ENCODE results near the gene GABRE.

Gene GABRE

GRCh38 chrX:151974336-151975227 is at the start of gene GABRE:
TSS of gene GABRE (minus strand) at chrX:151974676. CDS start at chrX:151974625, 51 bp downstream.
- Histone ChIP-seq H3K27ac (ENCODE audit: low read length) (no peak within 1 kb of the TSS), H3K4me3 (ENCODE audit: low read length) (peak within 1 kb of the TSS; percentile 50; the same call in 1 of the 2 replicates), H3K27me3 (ENCODE audit: control insufficient read depth, insufficient read depth, low read length) (peaks cover 4% of the 10 kb centered on the region; the same call in 1 of the 2 replicates), H3K4me1 (ENCODE audit: control insufficient read depth, insufficient read depth, low read length) (peaks cover 2% of the 10 kb centered on the region; the same call in 1 of the 2 replicates), H3K36me3 (ENCODE audit: control insufficient read depth, insufficient read depth, low read length) (no peaks in the 10 kb centered on the region), H3K9me3 (ENCODE audit: control insufficient read depth, insufficient read depth, low read length) (no peaks in the 10 kb centered on the region)
- no peak for DNase-seq (ENCODE audit: low read depth, low spot score)
- WGBS (ENCODE audit: insufficient coverage, insufficient read length): no CpG with 5 or more reads among the region's 90 CpGs

GRCh38 chrX:152020888-152021287 is 46.4 kb upstream of the GABRE start:
- Histone ChIP-seq H3K4me1 (ENCODE audit: control insufficient read depth, insufficient read depth, low read length) (no peaks in the 10 kb centered on the region), H3K27ac (ENCODE audit: low read length) (no peak overlapping the region), H3K27me3 (ENCODE audit: control insufficient read depth, insufficient read depth, low read length) (no peaks in the 10 kb centered on the region), H3K9me3 (ENCODE audit: control insufficient read depth, insufficient read depth, low read length) (no peaks in the 10 kb centered on the region), H3K36me3 (ENCODE audit: control insufficient read depth, insufficient read depth, low read length) (no peaks in the 10 kb centered on the region), H3K4me3 (ENCODE audit: low read length) (no peak overlapping the region)
- no CpG with 5 or more reads among the region's 3 CpGs for WGBS (ENCODE audit: insufficient coverage, insufficient read length)
- DNase-seq (ENCODE audit: low read depth, low spot score): no peak

GRCh38 chrX:151999813-152000212 is 25.3 kb upstream of the GABRE start:
- WGBS (ENCODE audit: insufficient coverage, insufficient read length): no CpG with 5 or more reads among the region's 5 CpGs
- H3K27me3 ChIP-seq (ENCODE audit: control insufficient read depth, insufficient read depth, low read length): no peaks in the 10 kb centered on the region
- H3K4me3 ChIP-seq (ENCODE audit: low read length): no peak overlapping the region
- DNase-seq (ENCODE audit: low read depth, low spot score): no peak
- H3K9me3 ChIP-seq (ENCODE audit: control insufficient read depth, insufficient read depth, low read length): no peaks in the 10 kb centered on the region
- no peak overlapping the region for H3K27ac ChIP-seq (ENCODE audit: low read length)
- no peaks in the 10 kb centered on the region for H3K36me3 ChIP-seq (ENCODE audit: control insufficient read depth, insufficient read depth, low read length)
- no peaks in the 10 kb centered on the region for H3K4me1 ChIP-seq (ENCODE audit: control insufficient read depth, insufficient read depth, low read length)

DNA sequence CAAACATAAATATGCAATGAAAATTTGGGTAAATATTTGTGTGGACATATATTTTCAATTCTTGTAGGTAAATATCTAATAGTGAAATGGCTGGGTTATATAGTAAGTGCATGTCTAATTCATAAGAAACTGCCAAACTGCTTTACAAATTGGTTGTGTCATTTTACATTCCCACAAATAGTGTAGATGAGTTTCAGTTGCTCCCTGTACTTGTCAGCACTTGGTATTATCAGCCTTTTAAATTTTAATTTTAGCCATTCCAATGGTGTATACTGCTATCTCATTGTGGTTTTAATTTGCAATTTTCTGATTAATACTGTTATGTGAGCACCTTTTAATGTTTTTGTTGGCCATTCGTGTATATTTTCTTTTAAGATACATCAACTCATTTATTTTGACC is 23.1 kb upstream of the GABRE start:
- H3K9me3 ChIP-seq (ENCODE audit: control insufficient read depth, insufficient read depth, low read length): no peaks in the 10 kb centered on the region
- no peaks in the 10 kb centered on the region for H3K4me1 ChIP-seq (ENCODE audit: control insufficient read depth, insufficient read depth, low read length)
- no peak overlapping the region for H3K4me3 ChIP-seq (ENCODE audit: low read length)
- no peak overlapping the region for H3K27ac ChIP-seq (ENCODE audit: low read length)
- DNase-seq (ENCODE audit: low read depth, low spot score): no peak
- H3K27me3 ChIP-seq (ENCODE audit: control insufficient read depth, insufficient read depth, low read length): no peaks in the 10 kb centered on the region
- WGBS (ENCODE audit: insufficient coverage, insufficient read length): no CpG with 5 or more reads among the region's 1 CpG
- H3K36me3 ChIP-seq (ENCODE audit: control insufficient read depth, insufficient read depth, low read length): no peaks in the 10 kb centered on the region

- no peak for DNase-seq (ENCODE audit: low read depth, low spot score)
- Histone ChIP-seq H3K4me1 (ENCODE audit: control insufficient read depth, insufficient read depth, low read length) (no peaks in the 10 kb centered on the region), H3K4me3 (ENCODE audit: low read length) (no peak overlapping the region), H3K9me3 (ENCODE audit: control insufficient read depth, insufficient read depth, low read length) (no peaks in the 10 kb centered on the region), H3K27ac (ENCODE audit: low read length) (no peak overlapping the region), H3K36me3 (ENCODE audit: control insufficient read depth, insufficient read depth, low read length) (no peaks in the 10 kb centered on the region), H3K27me3 (ENCODE audit: control insufficient read depth, insufficient read depth, low read length) (no peaks in the 10 kb centered on the region)
- no CpG with 5 or more reads among the region's 5 CpGs for WGBS (ENCODE audit: insufficient coverage, insufficient read length)
These were observed 21.9 kb upstream of the GABRE start for GRCh38 chrX:151996347-151996746.

DNA sequence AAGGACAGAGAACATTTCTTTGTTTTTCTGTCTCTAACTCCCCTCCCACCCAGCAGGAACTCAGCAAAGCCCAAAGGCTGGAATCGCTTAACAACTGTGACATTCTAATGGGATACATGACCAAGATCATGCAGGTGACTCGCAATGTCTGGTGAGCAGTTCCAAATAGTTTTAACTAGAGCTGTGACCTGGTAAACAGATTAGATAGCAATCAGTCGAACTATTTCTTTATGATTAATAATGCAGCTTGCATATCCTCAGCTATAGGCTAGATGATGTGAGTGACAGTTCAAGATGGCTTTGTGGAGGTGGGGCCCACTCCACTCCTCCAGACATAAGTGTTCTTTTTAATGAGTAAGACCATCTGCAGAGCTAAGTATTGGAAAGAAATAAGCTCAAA is 20.0 kb upstream of the GABRE start:
- no peaks in the 10 kb centered on the region for H3K9me3 ChIP-seq (ENCODE audit: control insufficient read depth, insufficient read depth, low read length)
- WGBS (ENCODE audit: insufficient coverage, insufficient read length): no CpG with 5 or more reads among the region's 3 CpGs
- no peaks in the 10 kb centered on the region for H3K4me1 ChIP-seq (ENCODE audit: control insufficient read depth, insufficient read depth, low read length)
- no peaks in the 10 kb centered on the region for H3K36me3 ChIP-seq (ENCODE audit: control insufficient read depth, insufficient read depth, low read length)
- DNase-seq (ENCODE audit: low read depth, low spot score): no peak
- H3K4me3 ChIP-seq (ENCODE audit: low read length): no peak overlapping the region
- no peak overlapping the region for H3K27ac ChIP-seq (ENCODE audit: low read length)
- no peaks in the 10 kb centered on the region for H3K27me3 ChIP-seq (ENCODE audit: control insufficient read depth, insufficient read depth, low read length)

DNA sequence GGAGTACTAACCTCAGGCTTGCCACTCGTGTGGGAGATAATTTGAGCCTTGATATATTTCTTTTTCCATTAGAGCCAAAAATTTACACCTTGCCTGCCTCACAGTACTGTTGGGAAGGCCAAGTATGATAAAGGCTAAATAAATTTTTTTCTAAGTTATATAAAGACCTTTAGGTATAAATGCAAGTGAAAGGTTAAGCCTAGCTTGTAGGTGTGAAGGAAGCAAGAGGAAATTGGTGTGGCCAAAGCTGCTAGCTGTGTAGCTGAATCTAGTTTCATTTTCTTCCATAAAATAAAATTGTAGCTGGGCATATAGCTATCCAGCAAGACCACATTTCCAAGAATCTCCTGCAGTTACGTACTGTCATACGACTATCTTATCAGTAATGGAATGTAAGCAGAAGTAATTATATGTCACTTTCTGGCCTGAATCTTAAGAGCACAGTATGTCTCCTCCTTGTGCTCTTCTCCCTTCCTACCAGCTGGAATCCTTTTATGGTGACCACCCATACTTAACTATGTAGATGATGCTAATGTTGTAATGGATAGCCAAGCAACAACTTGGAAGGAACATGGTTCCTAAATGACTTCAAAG is 14.3 kb upstream of the GABRE start:
- no peak overlapping the region for H3K4me3 ChIP-seq (ENCODE audit: low read length)
- H3K27ac ChIP-seq (ENCODE audit: low read length): no peak overlapping the region
- no peaks in the 10 kb centered on the region for H3K27me3 ChIP-seq (ENCODE audit: control insufficient read depth, insufficient read depth, low read length)
- DNase-seq (ENCODE audit: low read depth, low spot score): no peak
- no peaks in the 10 kb centered on the region for H3K4me1 ChIP-seq (ENCODE audit: control insufficient read depth, insufficient read depth, low read length)
- WGBS (ENCODE audit: insufficient coverage, insufficient read length): no CpG with 5 or more reads among the region's 3 CpGs
- no peaks in the 10 kb centered on the region for H3K36me3 ChIP-seq (ENCODE audit: control insufficient read depth, insufficient read depth, low read length)
- H3K9me3 ChIP-seq (ENCODE audit: control insufficient read depth, insufficient read depth, low read length): no peaks in the 10 kb centered on the region

DNA sequence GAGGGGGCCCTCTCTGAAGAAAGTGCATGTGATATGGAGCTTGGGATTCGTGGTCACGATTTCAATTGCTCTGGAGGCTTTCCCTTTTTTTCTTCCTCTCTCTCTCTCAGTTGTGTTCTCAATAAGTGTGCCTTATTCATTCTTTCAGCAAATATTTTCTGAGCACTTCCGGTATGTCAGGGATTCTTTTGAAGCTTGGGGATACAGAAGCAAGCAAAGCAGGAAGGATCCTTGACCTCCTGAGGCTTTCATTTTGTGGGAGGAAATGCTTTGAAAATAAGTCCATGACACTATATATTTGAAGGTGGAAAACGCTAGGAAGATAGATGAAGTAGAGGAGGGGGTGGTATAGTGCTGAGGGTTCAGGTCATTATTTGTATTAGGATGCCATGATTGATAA is 12.6 kb upstream of the GABRE start:
- DNase-seq (ENCODE audit: low read depth, low spot score): no peak
- H3K27me3 ChIP-seq (ENCODE audit: control insufficient read depth, insufficient read depth, low read length): no peaks in the 10 kb centered on the region
- no CpG with 5 or more reads among the region's 4 CpGs for WGBS (ENCODE audit: insufficient coverage, insufficient read length)
- no peaks in the 10 kb centered on the region for H3K9me3 ChIP-seq (ENCODE audit: control insufficient read depth, insufficient read depth, low read length)
- no peaks in the 10 kb centered on the region for H3K36me3 ChIP-seq (ENCODE audit: control insufficient read depth, insufficient read depth, low read length)
- H3K4me1 ChIP-seq (ENCODE audit: control insufficient read depth, insufficient read depth, low read length): no peaks in the 10 kb centered on the region
- H3K4me3 ChIP-seq (ENCODE audit: low read length): no peak overlapping the region
- no peak overlapping the region for H3K27ac ChIP-seq (ENCODE audit: low read length)

DNA sequence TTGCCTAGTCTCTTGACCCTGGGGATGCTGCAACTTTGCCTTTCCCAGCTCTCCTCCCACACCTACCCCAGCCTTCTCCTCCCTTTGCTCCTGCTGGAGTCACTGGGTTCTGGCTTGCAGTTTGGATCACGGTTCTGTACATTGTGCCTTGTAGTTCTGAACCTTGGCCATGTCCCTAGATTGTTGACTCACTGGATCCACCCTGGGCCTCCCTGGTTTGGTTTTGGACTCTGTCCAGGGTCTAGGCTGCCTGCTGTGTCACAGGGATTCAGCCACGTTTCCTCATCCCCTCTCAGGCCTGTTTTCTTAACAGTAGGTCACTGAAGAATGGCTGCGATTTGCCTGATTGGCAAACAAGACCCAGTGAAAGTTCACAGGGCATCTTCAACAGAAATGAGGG is 11.5 kb upstream of the GABRE start:
- Histone ChIP-seq H3K27ac (ENCODE audit: low read length) (no peak overlapping the region), H3K9me3 (ENCODE audit: control insufficient read depth, insufficient read depth, low read length) (no peaks in the 10 kb centered on the region), H3K4me1 (ENCODE audit: control insufficient read depth, insufficient read depth, low read length) (no peaks in the 10 kb centered on the region), H3K27me3 (ENCODE audit: control insufficient read depth, insufficient read depth, low read length) (no peaks in the 10 kb centered on the region), H3K36me3 (ENCODE audit: control insufficient read depth, insufficient read depth, low read length) (no peaks in the 10 kb centered on the region), H3K4me3 (ENCODE audit: low read length) (no peak overlapping the region)
- WGBS (ENCODE audit: insufficient coverage, insufficient read length): no CpG with 5 or more reads among the region's 3 CpGs
- no peak for DNase-seq (ENCODE audit: low read depth, low spot score)

GRCh38 chrX:151985531-151985930 is 11.1 kb upstream of the GABRE start:
- H3K4me1 ChIP-seq (ENCODE audit: control insufficient read depth, insufficient read depth, low read length): no peaks in the 10 kb centered on the region
- DNase-seq (ENCODE audit: low read depth, low spot score): no peak
- H3K27me3 ChIP-seq (ENCODE audit: control insufficient read depth, insufficient read depth, low read length): no peaks in the 10 kb centered on the region
- no CpG with 5 or more reads among the region's 4 CpGs for WGBS (ENCODE audit: insufficient coverage, insufficient read length)
- H3K4me3 ChIP-seq (ENCODE audit: low read length): no peak overlapping the region
- H3K9me3 ChIP-seq (ENCODE audit: control insufficient read depth, insufficient read depth, low read length): no peaks in the 10 kb centered on the region
- H3K27ac ChIP-seq (ENCODE audit: low read length): no peak overlapping the region
- no peaks in the 10 kb centered on the region for H3K36me3 ChIP-seq (ENCODE audit: control insufficient read depth, insufficient read depth, low read length)
